ENCODE results near the gene CACNA1G. TPM values are rescaled to one million over a fixed set of nuclear protein-coding genes. Genes with fewer than 3 reads are reported as not detected.

Gene CACNA1G
- total RNA-seq, 1 donor from 2014 or later = not detected

DNA sequence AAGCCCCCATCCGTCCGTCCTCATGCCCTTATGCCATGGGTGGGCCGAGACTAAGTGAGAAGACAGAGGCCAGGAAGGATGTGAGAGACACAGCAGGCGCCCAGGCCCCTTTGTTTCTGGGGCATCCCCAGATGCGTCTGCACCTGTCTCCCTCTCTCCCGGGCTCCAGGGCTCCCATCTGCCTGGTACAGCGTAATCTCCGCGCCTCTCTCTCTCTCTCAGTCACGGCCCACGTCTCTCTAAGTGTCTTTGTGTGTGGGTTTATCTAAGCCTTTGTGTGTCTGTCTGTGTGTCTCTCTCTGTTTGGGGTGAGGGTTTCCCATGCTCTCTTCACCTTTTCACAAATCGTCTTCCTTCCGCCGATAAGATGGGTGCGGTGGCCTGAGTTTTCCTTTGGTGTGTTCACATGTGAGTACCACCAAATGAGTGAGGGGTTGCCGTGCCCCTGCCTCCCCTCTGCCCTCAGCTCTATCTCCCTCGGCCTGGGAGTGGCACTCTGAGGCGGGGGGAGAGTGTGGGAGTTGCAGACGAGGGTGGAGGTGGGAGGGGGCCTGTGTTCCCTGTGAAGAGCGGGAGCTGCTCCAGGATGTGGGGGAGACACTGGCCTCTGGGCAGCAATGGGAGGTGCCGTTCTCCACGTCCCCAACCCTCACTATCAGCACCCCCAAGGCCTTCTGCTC, 48.3 kb downstream of the CACNA1G start:
- no peak for DNase-seq (ENCODE audit: extremely low read depth, low read depth, low spot score)

- no peak for DNase-seq (ENCODE audit: extremely low read depth, low read depth, low spot score)
Measured at GRCh38 chr17:50609380-50610074, 49.0 kb downstream of the CACNA1G start.

- no peak for DNase-seq (ENCODE audit: extremely low read depth, low read depth, low spot score)
Measured at GRCh38 chr17:50611634-50612033, 51.1 kb downstream of the CACNA1G start.

DNA sequence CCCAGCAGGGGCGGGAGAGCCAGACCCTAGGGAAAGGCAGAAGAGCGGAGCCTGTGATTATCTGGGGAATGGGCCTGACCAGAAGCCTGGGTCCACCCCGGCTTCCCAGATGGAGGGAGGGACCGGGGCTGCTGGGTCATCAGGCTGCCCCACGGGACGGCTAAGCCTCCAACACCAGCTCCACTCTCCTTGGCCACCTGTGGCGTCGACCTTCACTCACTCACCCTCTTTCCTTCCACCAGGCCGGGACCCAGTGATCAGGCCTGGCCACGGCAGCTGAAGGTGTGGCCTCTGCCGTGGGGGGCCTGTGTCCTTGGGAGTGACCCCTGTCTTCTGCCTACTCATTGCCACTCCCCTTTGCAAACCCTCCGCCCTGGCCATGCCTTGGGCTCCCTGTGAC, 51.8 kb downstream of the CACNA1G start:
- no peak for DNase-seq (ENCODE audit: extremely low read depth, low read depth, low spot score)

- DNase-seq (ENCODE audit: extremely low read depth, low read depth, low spot score) = no peak
Measured at GRCh38 chr17:50613007-50613992, 52.8 kb downstream of the CACNA1G start.

- DNase-seq (ENCODE audit: extremely low read depth, low read depth, low spot score) = no peak
Measured at GRCh38 chr17:50614471-50615051, 54.0 kb downstream of the CACNA1G start.

DNA sequence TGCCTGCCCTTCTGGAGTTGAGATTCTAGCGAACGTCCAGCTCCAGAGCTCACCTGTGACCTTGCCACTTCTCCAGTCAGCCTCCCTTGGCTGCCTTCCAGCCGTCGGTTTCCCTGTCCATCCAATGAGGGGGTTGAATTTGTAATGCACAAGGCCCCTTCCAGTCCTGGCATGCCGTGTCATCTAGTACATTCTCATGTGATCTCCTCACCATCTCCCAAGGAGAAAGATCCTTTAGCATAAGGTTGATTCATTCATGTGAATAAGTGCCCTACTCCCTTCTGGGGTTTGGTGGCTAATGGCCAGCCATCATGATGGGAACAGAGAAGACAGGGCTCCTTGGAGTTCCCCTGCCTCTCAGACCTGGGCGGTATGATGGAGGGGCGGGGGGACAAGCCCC, 55.3 kb downstream of the CACNA1G start:
- DNase-seq (ENCODE audit: extremely low read depth, low read depth, low spot score) = no peak

DNA sequence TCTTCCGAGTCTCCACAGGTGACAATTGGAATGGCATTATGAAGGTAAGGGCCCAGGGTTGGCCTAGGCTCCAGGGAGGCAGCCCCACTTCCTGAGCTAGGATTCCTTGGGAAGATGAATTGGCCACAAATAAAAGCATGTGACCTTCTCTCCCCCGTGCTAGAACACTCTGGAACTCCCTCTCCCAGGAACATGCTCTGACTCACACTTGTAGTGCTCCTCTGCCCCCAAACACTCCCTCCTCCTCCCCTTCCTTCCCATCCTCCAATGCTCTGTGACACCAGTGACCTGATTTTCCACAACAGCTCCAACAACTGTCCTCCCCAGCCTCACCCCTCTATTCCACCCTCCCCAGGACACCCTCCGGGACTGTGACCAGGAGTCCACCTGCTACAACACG, 57.8 kb downstream of the CACNA1G start:
- no peak for DNase-seq (ENCODE audit: extremely low read depth, low read depth, low spot score)

DNA sequence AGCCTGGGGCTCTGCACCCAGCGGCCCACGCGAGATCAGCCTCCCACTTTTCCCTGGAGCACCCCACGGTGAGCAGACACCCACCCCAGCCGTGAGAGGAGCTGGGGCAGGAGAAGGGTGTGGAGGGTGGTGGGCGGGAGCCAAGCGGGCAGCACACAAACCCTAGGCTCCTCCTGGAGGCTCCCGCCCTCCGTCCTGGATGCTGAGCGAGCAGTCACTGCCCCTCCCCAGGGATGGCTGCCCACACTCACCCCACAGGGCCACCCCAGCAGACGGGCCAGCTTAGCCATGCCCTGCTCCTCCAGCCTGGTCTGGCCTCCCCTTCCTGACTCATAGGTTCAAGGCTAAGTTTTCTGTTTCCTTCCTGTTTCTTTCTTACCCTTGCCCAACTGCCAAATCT, 58.4 kb downstream of the CACNA1G start:
- DNase-seq (ENCODE audit: extremely low read depth, low read depth, low spot score) = no peak

GRCh38 chr17:50619489-50619888, 59.0 kb downstream of the CACNA1G start:
- no peak for DNase-seq (ENCODE audit: extremely low read depth, low read depth, low spot score)

DNA sequence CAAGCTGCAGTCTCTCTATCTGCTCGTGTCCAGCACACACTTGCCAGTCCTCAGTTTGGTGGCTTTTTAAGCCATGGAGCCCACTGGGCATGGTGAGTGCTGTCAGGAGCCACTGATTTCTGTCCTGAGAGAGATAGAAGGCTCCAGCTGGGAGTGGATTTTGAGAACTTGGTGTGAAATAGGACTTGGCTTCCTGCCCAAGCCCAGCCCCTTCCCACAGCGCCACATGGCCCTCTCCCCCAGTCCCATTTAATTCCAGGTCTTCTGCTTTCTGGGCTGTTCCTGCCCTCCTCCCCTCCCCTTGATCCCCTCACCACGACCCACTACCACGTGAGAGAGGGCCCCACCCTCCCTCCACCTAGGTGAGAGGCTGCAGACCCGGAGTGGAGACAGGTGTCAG, 59.7 kb downstream of the CACNA1G start:
- DNase-seq (ENCODE audit: extremely low read depth, low read depth, low spot score) = no peak

GRCh38 chr17:50620858-50621257, 60.3 kb downstream of the CACNA1G start:
- DNase-seq (ENCODE audit: extremely low read depth, low read depth, low spot score) = no peak

DNA sequence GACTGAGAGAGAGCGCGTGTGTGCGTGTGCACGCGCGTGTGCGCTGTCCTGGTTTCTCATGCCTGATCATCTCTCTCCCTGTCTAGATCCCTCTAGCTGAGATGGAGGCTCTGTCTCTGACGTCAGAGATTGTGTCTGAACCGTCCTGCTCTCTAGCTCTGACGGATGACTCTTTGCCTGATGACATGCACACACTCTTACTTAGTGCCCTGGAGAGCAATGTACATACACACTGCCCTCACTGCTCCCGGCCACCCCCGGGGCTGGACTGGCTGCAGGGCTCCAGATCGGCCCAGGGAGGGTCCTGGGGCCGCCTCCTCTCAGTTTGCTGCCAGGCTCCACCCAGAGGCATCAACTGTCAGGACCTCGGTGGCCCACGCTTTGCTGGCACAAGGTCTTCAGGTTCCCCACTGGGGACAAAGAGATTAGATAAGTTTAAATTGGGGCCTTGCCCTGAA, 61.1 kb downstream of the CACNA1G start:
- DNase-seq (ENCODE audit: extremely low read depth, low read depth, low spot score) = no peak

DNA sequence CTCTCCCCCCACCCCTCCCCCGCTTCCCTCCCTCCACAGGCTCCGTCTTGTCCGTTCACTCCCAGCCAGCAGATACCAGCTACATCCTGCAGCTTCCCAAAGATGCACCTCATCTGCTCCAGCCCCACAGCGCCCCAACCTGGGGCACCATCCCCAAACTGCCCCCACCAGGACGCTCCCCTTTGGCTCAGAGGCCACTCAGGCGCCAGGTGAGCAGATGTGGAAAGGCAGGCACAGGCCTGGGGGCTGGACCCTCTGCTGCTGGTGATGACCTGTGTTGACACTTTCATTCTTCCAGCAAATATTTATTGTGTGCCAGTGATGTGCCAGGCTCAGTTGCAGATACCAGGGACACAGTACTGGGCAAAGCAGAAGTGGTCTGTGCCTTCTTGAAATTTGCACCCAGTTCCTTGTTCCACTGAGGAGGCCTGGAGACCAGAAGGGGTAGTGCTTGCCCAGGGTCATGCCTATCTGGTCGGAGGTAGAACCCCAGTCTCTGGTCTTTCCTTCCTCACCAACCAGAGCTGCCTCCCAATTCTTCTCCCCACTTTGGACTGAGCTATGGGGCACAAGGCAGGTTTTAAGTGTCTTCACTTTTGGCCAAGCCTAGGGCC, 63.9 kb downstream of the CACNA1G start:
- no peak for DNase-seq (ENCODE audit: extremely low read depth, low read depth, low spot score)

DNA sequence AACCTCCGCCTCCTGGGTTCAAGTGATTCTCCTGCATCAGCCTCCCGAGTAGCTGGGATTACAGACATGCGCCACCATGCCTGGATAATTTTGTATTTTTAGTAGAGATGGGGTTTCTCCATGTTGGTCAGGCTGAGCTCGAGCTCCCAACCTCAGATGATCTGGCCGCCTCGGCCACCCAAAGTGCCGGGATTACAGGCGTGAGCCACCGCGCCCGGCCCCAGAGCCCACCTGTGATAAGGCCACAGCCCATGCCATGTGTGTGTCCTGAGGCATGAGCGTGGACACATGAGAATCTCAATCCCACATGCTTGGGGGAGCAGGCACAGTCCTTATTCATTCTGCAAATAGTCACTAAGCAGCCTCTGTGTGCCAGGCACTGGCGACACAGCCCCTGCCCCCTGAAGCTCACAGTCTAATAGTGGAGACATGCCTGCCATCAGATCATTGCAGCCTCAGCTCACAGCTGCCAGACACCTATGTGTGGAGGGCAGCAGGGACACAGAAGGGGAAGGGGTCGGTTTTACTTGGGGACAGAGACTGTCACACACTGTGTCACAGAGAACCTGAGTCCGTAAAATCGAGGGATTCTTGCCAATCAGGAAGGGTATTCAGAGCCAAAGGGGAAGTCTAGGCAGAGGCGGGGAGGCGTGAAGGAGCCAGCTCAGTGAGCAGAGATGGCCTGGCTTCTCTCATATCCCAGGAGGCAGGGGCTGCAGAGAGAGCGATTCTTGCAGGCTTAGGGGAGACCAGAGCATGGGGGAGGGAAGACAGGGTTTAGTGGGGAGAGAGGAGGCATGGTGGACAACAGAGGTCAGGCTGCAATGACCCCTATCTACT, 64.7 kb downstream of the CACNA1G start:
- no peak for DNase-seq (ENCODE audit: extremely low read depth, low read depth, low spot score)

- DNase-seq (ENCODE audit: extremely low read depth, low read depth, low spot score) = no peak
Measured at GRCh38 chr17:50626037-50626574, 65.6 kb downstream of the CACNA1G start.

- DNase-seq (ENCODE audit: extremely low read depth, low read depth, low spot score) = no peak
Measured at GRCh38 chr17:50627036-50627781, 66.7 kb downstream of the CACNA1G start.

DNA sequence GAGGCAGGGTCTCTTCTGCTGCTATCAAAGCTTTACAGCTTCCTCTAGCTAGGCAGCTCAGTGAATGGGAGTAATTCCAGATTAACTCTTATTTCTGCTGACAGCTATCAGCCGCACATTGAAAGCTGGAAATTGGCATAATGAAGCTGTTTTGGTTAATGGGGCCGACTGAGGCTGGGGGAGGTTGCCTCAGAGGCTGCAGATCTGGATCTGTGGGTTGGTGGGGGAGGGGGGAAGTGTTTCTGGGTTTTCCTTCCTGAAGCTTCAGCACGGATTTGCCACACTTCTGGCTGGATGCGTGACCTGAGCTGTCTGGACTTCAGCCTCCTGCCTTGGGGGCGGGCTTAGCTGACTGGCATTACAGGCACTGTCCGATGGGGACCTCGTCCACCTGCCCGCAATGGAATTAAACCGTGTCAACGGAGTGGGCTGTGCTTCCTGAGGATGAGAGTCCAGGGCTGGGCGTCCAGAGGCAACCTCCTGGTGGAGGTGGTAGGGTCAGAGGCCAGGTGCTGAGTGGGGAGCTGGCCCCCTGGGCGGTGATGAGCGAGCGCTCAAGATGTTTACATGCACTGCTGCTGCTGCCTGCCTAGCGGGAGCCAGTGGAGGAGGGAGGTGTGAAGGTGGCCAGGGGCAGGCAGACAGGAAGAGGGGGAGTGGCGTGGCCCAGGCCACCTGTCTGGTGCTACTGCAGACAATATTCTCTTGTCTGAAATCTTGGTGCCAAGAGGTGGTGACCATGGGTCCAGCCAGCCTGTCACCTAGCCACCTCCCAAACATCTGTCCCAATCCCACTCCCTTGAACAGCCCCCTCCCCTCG, 67.5 kb downstream of the CACNA1G start:
- no peak for DNase-seq (ENCODE audit: extremely low read depth, low read depth, low spot score)
